Prostate gland (tissue), 2 donors: ENCODE data around the gene PRPF18. TPM values are rescaled to one million over a fixed set of nuclear protein-coding genes. Genes with fewer than 3 reads are reported as not detected.

Experiments used
- DNase-seq: peaks from one replicate; pipeline ENCODE4 v3.0.0-alpha.2; 2019; ENCODE audit warnings: low spot score
- H3K27ac ChIP-seq, 2 donors: fragments of 200-600 bp; sonication (generic); 2 replicates each; pipeline ENCODE4 v1.5.1; 2017 to 2019
- H3K27me3 ChIP-seq: fragments of 200-600 bp; sonication (generic); replicated peaks from 2 replicates; pipeline ENCODE4 v1.5.1; 2019; ENCODE audit not compliant: insufficient read depth
- H3K36me3 ChIP-seq, 2 donors: fragments of 200-600 bp; sonication (generic); 1 replicate in 1 of 2; 2 replicates in 1 of 2; pipeline versions ENCODE4 v1.5.1 to v1.8.1; 2017 to 2019
- H3K4me1 ChIP-seq: fragments of 200-600 bp; sonication (generic); replicated peaks from 2 replicates; pipeline ENCODE4 v1.5.1; 2019
- H3K4me3 ChIP-seq, 2 donors: fragments of 200-600 bp; sonication (generic); 2 replicates each; pipeline ENCODE4 v1.5.1; 2017 to 2019
- H3K9me3 ChIP-seq: fragments of 200-600 bp; sonication (generic); 2 replicates; pipeline ENCODE4 v1.5.1; 2017
- CTCF ChIP-seq, 4 experiments: fragments of 200-600 bp in 2 of 4; fragments of 450-650 bp in 2 of 4; sonication (generic) in 2 of 4; IDR thresholded peaks; 1 replicate in 3 of 4; 2 replicates in 1 of 4; pipeline ENCODE4 v1.5.1; 2016 to 2019; ENCODE audit warnings: antibody characterized with exemption in 4 of 4, mild to moderate bottlenecking in 2 of 4, moderate library complexity in 2 of 4
- POLR2A ChIP-seq: fragments of 450-650 bp; IDR thresholded peaks from one replicate; pipeline ENCODE4 v1.6.1; 2016; ENCODE audit warnings: antibody characterized with exemption, mild to moderate bottlenecking
- POLR2AphosphoS5 ChIP-seq: sonication (generic); formaldehyde crosslinking; IDR thresholded peaks from one replicate; pipeline ENCODE4 v1.6.1; 2017; ENCODE audit warnings: antibody characterized with exemption
- WGBS: methylation state at CpG from one replicate; pipeline ENCODE4 v1.1.5; 2018; 5-methylcytosine and 5-hydroxymethylcytosine counted together
- intact Hi-C: fragments of 100-400 bp; cut with DNase I; formaldehyde crosslinking; loops from one replicate; pipeline ENCODE4 v1.14.2; 2022
- total RNA-seq, 2 donors: library from RNA; depleted of rRNA; stranded (reverse); fragments of >200 nt; gene quantifications; one replicate each; pipeline ENCODE4 v1.1.0, GENCODE V29; 2016

PRPF18 gene
- total RNA-seq, 2 donors from 2014 or later: 23.1 to 31.1 TPM

GRCh38 chr10:13636776-13637175 lies 50.0 kb downstream of the PRPF18 start:
- Histone ChIP-seq H3K27ac (no peak overlapping the region), H3K36me3 (no peaks in the 10 kb centered on the region), H3K4me1 (no peaks in the 10 kb centered on the region), H3K9me3 (no peaks in the 10 kb centered on the region), H3K4me3 (no peak overlapping the region), H3K27me3 (no peaks in the 10 kb centered on the region)
- no peak for DNase-seq
- 89% methylated on average over 4 of the region's 4 CpGs for WGBS
- intact Hi-C loops: no loop called here
- TF ChIP-seq POLR2A (no peak), POLR2AphosphoS5 (no peak), CTCF (IDR thresholded peaks at IDR 0.05) (no peak)

- Histone ChIP-seq H3K4me1 (no peaks in the 10 kb centered on the region), H3K4me3 (no peak overlapping the region), H3K9me3 (no peaks in the 10 kb centered on the region), H3K27me3 (no peaks in the 10 kb centered on the region), H3K36me3 (no peaks in the 10 kb centered on the region), H3K27ac (no peak overlapping the region)
- intact Hi-C loops: no loop called here
- no peak for TF ChIP-seq POLR2AphosphoS5
- no peak for TF ChIP-seq CTCF (IDR thresholded peaks at IDR 0.05)
- no peak for TF ChIP-seq POLR2A
- DNase-seq: no peak
- 45% methylated on average over 1 of the region's 1 CpG for whole genome bisulfite sequencing
Measured at GRCh38 chr10:13637303-13637856, 50.6 kb downstream of the PRPF18 start.

- intact Hi-C loops: no loop called here
- 93% methylated on average over 5 of the region's 5 CpGs for WGBS
Measured at GRCh38 chr10:13637894-13638293, 51.1 kb downstream of the PRPF18 start.

GRCh38 chr10:13642293-13642692 lies 55.5 kb downstream of the PRPF18 start:
- H3K4me1 ChIP-seq: no peaks in the 10 kb centered on the region
- H3K9me3 ChIP-seq: no peaks in the 10 kb centered on the region
- no peak overlapping the region for H3K4me3 ChIP-seq
- no peak for DNase-seq
- intact Hi-C loops: no loop called here
- H3K36me3 ChIP-seq: peaks cover 0 to 9% of the 10 kb centered on the region in 2 donors
- no peak overlapping the region for H3K27ac ChIP-seq
- 97% methylated on average over 2 of the region's 2 CpGs for WGBS
- no peaks in the 10 kb centered on the region for H3K27me3 ChIP-seq
- TF ChIP-seq CTCF (IDR thresholded peaks at IDR 0.05): no peak
- TF ChIP-seq POLR2A: no peak
- TF ChIP-seq POLR2AphosphoS5: no peak

More at GRCh38 chr10:13637894-13638293, 51.1 kb downstream of the PRPF18 start:
- Histone ChIP-seq H3K4me3 (no peak overlapping the region), H3K9me3 (no peaks in the 10 kb centered on the region), H3K27me3 (no peaks in the 10 kb centered on the region), H3K27ac (no peak overlapping the region), H3K4me1 (no peaks in the 10 kb centered on the region), H3K36me3 (no peaks in the 10 kb centered on the region)
- no peak for TF ChIP-seq POLR2AphosphoS5
- TF ChIP-seq CTCF (IDR thresholded peaks at IDR 0.05): no peak
- no peak for TF ChIP-seq POLR2A
- DNase-seq: no peak

- intact Hi-C loops: no loop called here
- Histone ChIP-seq H3K27me3 (no peaks in the 10 kb centered on the region), H3K4me3 (no peak overlapping the region), H3K36me3 (peaks cover 0 to 9% of the 10 kb centered on the region in 2 donors), H3K4me1 (no peaks in the 10 kb centered on the region), H3K9me3 (no peaks in the 10 kb centered on the region), H3K27ac (no peak overlapping the region)
- TF ChIP-seq POLR2A (no peak), POLR2AphosphoS5 (no peak), CTCF (IDR thresholded peaks at IDR 0.05) (no peak)
- 78% methylated on average over 7 of the region's 7 CpGs for WGBS
- DNase-seq: no peak
Measured at GRCh38 chr10:13643016-13643415, 56.3 kb downstream of the PRPF18 start.
